Fibroblast of lung (primary cell): ENCODE results near the gene MGAT4A.

Experiments
- EZH2 ChIP-seq: IDR thresholded peaks from 2 replicates; pipeline ENCODE4 v1.5.1; 2012; ENCODE audit warnings: low read length, control low read depth, mild to moderate bottlenecking; ENCODE audit errors: missing control alignments
- TF ChIP-seq, protein P1 (sequence below), 2 donors: IDR thresholded peaks in 1 of 2; conservative IDR thresholded peaks in 1 of 2; 1 replicate in 1 of 2; 2 replicates in 1 of 2; pipeline ENCODE4 v1.5.1; 2011 to 2012; ENCODE audit warnings: low read length in 2 of 2, control low read depth in 1 of 2, inconsistent platforms in 1 of 2, low read depth in 1 of 2, mild to moderate bottlenecking in 1 of 2

GRCh38 chr2:98654699-98655495 is 76.0 kb downstream of the MGAT4A start:
- TF ChIP-seq, protein P1, sequence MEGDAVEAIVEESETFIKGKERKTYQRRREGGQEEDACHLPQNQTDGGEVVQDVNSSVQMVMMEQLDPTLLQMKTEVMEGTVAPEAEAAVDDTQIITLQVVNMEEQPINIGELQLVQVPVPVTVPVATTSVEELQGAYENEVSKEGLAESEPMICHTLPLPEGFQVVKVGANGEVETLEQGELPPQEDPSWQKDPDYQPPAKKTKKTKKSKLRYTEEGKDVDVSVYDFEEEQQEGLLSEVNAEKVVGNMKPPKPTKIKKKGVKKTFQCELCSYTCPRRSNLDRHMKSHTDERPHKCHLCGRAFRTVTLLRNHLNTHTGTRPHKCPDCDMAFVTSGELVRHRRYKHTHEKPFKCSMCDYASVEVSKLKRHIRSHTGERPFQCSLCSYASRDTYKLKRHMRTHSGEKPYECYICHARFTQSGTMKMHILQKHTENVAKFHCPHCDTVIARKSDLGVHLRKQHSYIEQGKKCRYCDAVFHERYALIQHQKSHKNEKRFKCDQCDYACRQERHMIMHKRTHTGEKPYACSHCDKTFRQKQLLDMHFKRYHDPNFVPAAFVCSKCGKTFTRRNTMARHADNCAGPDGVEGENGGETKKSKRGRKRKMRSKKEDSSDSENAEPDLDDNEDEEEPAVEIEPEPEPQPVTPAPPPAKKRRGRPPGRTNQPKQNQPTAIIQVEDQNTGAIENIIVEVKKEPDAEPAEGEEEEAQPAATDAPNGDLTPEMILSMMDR (conservative IDR thresholded peaks at IDR 0.05 in 1 of 2, IDR thresholded peaks at IDR 0.05 in 1 of 2; ENCODE audit: low read depth in 1 of 2, low read length in 2 of 2) = no peak
- TF ChIP-seq EZH2 = no peak
